ENCODE measurements around the gene FHAD1. TPM values are rescaled to one million over a fixed set of nuclear protein-coding genes. Genes with fewer than 3 reads are reported as not detected.

Gene FHAD1
- total and polyA plus RNA-seq, 2 experiments from 2014 or later = 0.13 to 0.68 TPM

DNA sequence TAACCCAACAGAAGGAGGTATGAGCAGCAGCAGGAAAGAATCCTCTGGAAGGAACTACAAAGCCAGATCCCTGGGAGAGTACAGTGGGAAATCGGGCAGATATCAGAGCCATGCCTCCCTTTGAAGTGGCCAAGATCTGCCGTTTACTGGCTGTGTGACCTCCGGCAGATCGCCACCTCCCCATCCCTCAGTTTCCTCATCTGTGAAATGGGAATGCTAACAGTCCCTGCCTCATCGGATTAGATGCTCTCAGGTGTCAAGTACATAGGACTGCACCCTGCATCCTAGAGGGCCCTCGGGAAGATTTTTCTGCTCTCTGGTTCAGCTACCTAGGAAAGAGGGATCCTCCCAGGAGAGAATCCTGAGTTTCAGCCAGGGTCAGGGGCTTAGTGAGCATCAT is 102.1 kb downstream of the FHAD1 start:
- TF ChIP-seq EZH2phosphoT487 (IDR thresholded peaks at IDR 0.05; ENCODE audit: low read depth, severe bottlenecking, unreplicated experiment) = no peak
- TF ChIP-seq EZH2 (IDR thresholded peaks at IDR 0.05; ENCODE audit: borderline replicate concordance) = no peak
- TF ChIP-seq, protein P1, sequence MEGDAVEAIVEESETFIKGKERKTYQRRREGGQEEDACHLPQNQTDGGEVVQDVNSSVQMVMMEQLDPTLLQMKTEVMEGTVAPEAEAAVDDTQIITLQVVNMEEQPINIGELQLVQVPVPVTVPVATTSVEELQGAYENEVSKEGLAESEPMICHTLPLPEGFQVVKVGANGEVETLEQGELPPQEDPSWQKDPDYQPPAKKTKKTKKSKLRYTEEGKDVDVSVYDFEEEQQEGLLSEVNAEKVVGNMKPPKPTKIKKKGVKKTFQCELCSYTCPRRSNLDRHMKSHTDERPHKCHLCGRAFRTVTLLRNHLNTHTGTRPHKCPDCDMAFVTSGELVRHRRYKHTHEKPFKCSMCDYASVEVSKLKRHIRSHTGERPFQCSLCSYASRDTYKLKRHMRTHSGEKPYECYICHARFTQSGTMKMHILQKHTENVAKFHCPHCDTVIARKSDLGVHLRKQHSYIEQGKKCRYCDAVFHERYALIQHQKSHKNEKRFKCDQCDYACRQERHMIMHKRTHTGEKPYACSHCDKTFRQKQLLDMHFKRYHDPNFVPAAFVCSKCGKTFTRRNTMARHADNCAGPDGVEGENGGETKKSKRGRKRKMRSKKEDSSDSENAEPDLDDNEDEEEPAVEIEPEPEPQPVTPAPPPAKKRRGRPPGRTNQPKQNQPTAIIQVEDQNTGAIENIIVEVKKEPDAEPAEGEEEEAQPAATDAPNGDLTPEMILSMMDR (IDR thresholded peaks at IDR 0.05; ENCODE audit: poor library complexity) = no peak
- H3K9me3 ChIP-seq (ENCODE audit: low read depth) = no peaks in the 10 kb centered on the region
- H3K36me3 ChIP-seq (replicated peaks; ENCODE audit: insufficient read depth, low read depth) = no peaks in the 10 kb centered on the region
- 91% methylated on average over 6 of the region's 6 CpGs for WGBS (ENCODE audit: low lambda C conversion rate, missing lambda C conversion rate)
- no peaks in the 10 kb centered on the region for H3K27me3 ChIP-seq
- no peak for DNase-seq (ENCODE audit: low spot score)
- H3K4me1 ChIP-seq (ENCODE audit: insufficient read depth) = peaks cover 9% of the 10 kb centered on the region
- H3K27ac ChIP-seq = no peak overlapping the region
- H3K79me2 ChIP-seq = no peaks in the 10 kb centered on the region
- no peaks in the 10 kb centered on the region for H3K9me2 ChIP-seq (replicated peaks; ENCODE audit: insufficient read depth)
- no peak overlapping the region for H3K4me3 ChIP-seq
- H2AFZ ChIP-seq = no peak overlapping the region
- H3K4me2 ChIP-seq = no peak overlapping the region
- H4K20me1 ChIP-seq (ENCODE audit: insufficient read depth, poor library complexity, severe bottlenecking) = no peaks in the 10 kb centered on the region

DNA sequence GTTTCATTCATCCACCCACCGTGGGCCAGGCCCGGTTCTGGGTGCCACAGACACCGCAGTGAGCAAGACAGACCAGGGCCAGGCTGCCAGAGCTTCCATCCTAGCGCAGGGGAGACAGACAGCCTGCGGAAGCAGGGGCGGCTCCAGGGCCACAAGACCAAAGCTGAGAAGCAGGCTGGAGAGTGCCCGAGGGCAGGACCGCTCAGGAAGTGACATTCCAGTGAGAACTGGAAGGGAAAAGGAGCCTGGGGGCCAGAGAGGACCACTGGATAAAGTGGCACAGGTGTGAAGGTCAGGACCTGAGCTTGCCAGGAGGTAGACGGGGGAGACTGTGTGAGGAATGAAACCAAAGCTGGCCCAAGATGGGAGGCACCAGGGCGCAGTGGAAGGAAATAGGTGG is 103.1 kb downstream of the FHAD1 start:
- H4K20me1 ChIP-seq (ENCODE audit: insufficient read depth, poor library complexity, severe bottlenecking) = no peaks in the 10 kb centered on the region
- H3K27ac ChIP-seq = no peak overlapping the region
- H3K9me2 ChIP-seq (replicated peaks; ENCODE audit: insufficient read depth) = no peaks in the 10 kb centered on the region
- no peak overlapping the region for H2AFZ ChIP-seq
- no peak for DNase-seq (ENCODE audit: low spot score)
- no peak overlapping the region for H3K4me3 ChIP-seq
- 74% methylated on average over 10 of the region's 10 CpGs for WGBS (ENCODE audit: low lambda C conversion rate, missing lambda C conversion rate)
- peaks cover 9% of the 10 kb centered on the region for H3K4me1 ChIP-seq (ENCODE audit: insufficient read depth)
- no peaks in the 10 kb centered on the region for H3K9me3 ChIP-seq (ENCODE audit: low read depth)
- no peaks in the 10 kb centered on the region for H3K27me3 ChIP-seq
- H3K79me2 ChIP-seq = no peaks in the 10 kb centered on the region
- H3K36me3 ChIP-seq (replicated peaks; ENCODE audit: insufficient read depth, low read depth) = no peaks in the 10 kb centered on the region
- no peak for TF ChIP-seq EZH2 (IDR thresholded peaks at IDR 0.05; ENCODE audit: borderline replicate concordance)
- no peak for TF ChIP-seq EZH2phosphoT487 (IDR thresholded peaks at IDR 0.05; ENCODE audit: low read depth, severe bottlenecking, unreplicated experiment)
- TF ChIP-seq, protein P1 (IDR thresholded peaks at IDR 0.05; ENCODE audit: poor library complexity) = no peak
- no peak overlapping the region for H3K4me2 ChIP-seq

DNA sequence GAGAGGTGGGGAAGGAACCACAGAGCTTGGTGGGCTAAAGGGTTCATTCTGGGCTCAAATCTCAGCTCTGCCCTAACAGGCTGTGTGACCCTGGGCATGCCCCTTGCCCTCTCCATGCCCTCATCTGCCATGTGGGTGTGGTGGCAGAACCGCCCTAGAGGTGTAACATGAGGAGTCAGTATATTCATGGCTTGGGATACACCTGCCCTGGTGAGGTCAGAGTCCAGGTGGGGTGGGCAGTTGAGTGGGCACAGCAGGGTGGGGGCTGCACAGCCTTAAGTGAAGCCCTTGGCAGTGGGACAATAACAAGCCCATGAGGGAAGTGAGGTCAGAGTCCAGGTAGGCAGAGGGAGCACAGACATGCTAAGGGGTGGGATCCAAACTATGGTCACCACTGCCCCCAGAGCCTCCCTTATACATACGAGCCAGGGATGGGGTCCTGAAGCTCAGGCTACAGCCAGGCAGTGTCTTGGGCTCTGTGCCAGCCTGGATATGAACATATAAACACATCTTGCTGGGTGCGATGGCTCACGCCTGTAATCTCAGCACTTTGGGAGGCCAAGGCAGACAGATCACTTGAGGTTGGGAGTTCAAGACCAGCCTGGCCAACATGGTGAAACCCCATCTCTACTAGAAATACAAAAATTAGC is 103.7 kb downstream of the FHAD1 start:
- Histone ChIP-seq H3K4me3 (no peak overlapping the region), H3K4me2 (no peak overlapping the region), H3K27me3 (no peaks in the 10 kb centered on the region), H3K9me3 (ENCODE audit: low read depth) (no peaks in the 10 kb centered on the region), H3K4me1 (ENCODE audit: insufficient read depth) (peaks cover 9% of the 10 kb centered on the region), H3K79me2 (no peaks in the 10 kb centered on the region), H2AFZ (no peak overlapping the region), H3K27ac (no peak overlapping the region), H4K20me1 (ENCODE audit: insufficient read depth, poor library complexity, severe bottlenecking) (no peaks in the 10 kb centered on the region), H3K9me2 (replicated peaks; ENCODE audit: insufficient read depth) (no peaks in the 10 kb centered on the region), H3K36me3 (replicated peaks; ENCODE audit: insufficient read depth, low read depth) (no peaks in the 10 kb centered on the region)
- 85% methylated on average over 4 of the region's 4 CpGs for WGBS (ENCODE audit: low lambda C conversion rate, missing lambda C conversion rate)
- DNase-seq (ENCODE audit: low spot score) = no peak
- no peak for TF ChIP-seq EZH2 (IDR thresholded peaks at IDR 0.05; ENCODE audit: borderline replicate concordance)

DNA sequence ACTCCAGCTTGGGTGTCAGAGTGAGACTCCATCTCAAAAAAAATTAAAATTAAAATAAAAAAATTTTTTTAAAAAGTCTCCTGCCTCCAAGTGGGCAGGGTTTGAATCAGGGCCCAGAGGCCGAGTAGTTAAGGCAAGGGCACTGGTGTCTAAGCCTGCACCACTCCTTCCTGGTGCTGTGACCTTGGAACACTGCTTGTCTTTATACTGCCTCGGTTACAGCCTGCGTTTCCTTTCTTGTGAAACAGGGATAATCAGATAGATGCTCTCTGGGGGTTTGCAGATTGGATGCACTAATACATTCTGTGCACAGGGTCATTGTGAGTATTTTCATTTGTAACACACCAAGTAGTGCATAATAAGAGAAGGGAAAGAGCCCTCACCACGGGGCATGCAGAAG is 104.3 kb downstream of the FHAD1 start:
- no peak overlapping the region for H3K27ac ChIP-seq

More for the DNA sequence above, 104.3 kb downstream of the FHAD1 start:
- no peak overlapping the region for H3K4me3 ChIP-seq
- H3K27me3 ChIP-seq = no peaks in the 10 kb centered on the region
- H3K4me1 ChIP-seq (ENCODE audit: insufficient read depth) = peaks cover 9% of the 10 kb centered on the region
- H3K9me3 ChIP-seq (ENCODE audit: low read depth) = no peaks in the 10 kb centered on the region
- no peaks in the 10 kb centered on the region for H3K79me2 ChIP-seq
- no peaks in the 10 kb centered on the region for H4K20me1 ChIP-seq (ENCODE audit: insufficient read depth, poor library complexity, severe bottlenecking)
- no peak overlapping the region for H2AFZ ChIP-seq
- H3K4me2 ChIP-seq = no peak overlapping the region
- whole genome bisulfite sequencing (ENCODE audit: low lambda C conversion rate, missing lambda C conversion rate) = 71% methylated on average over 4 of the region's 4 CpGs
- TF ChIP-seq, protein P1 (IDR thresholded peaks at IDR 0.05; ENCODE audit: poor library complexity) = no peak
- TF ChIP-seq EZH2phosphoT487 (IDR thresholded peaks at IDR 0.05; ENCODE audit: low read depth, severe bottlenecking, unreplicated experiment) = no peak
- H3K9me2 ChIP-seq (replicated peaks; ENCODE audit: insufficient read depth) = no peaks in the 10 kb centered on the region
- no peaks in the 10 kb centered on the region for H3K36me3 ChIP-seq (replicated peaks; ENCODE audit: insufficient read depth, low read depth)
- no peak for DNase-seq (ENCODE audit: low spot score)

Data from hepatocyte (in vitro differentiated cells).